ENCODE data around the gene CYB561D2.

The CYB561D2 gene

GRCh38 chr3:50359760-50360110 is 9.1 kb downstream of the CYB561D2 start:
- Histone ChIP-seq H3K27me3 (replicated peaks) (no peaks in the 10 kb centered on the region), H3K27ac (no peak overlapping the region), H3K4me3 (ENCODE audit: low read depth, low read length) (peak overlapping the region; percentile 50), H3K36me3 (replicated peaks) (peaks cover 7% of the 10 kb centered on the region)
- no peak for DNase-seq
- TF ChIP-seq, protein P1, sequence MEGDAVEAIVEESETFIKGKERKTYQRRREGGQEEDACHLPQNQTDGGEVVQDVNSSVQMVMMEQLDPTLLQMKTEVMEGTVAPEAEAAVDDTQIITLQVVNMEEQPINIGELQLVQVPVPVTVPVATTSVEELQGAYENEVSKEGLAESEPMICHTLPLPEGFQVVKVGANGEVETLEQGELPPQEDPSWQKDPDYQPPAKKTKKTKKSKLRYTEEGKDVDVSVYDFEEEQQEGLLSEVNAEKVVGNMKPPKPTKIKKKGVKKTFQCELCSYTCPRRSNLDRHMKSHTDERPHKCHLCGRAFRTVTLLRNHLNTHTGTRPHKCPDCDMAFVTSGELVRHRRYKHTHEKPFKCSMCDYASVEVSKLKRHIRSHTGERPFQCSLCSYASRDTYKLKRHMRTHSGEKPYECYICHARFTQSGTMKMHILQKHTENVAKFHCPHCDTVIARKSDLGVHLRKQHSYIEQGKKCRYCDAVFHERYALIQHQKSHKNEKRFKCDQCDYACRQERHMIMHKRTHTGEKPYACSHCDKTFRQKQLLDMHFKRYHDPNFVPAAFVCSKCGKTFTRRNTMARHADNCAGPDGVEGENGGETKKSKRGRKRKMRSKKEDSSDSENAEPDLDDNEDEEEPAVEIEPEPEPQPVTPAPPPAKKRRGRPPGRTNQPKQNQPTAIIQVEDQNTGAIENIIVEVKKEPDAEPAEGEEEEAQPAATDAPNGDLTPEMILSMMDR (IDR thresholded peaks at IDR 0.05; ENCODE audit: low read depth, low read length, missing control alignments) = no peak
- in situ Hi-C loops (cut with HindIII; ENCODE audit: low pct_ligation_motif_present, low sequenced_read_pairs) = no loop called here

GRCh38 chr3:50364573-50365079 is 14.0 kb downstream of the CYB561D2 start:
- Histone ChIP-seq H3K27me3 (replicated peaks) (no peaks in the 10 kb centered on the region), H3K4me3 (ENCODE audit: low read depth, low read length) (peak overlapping the region; percentile 54), H3K36me3 (replicated peaks) (no peaks in the 10 kb centered on the region), H3K27ac (no peak overlapping the region)
- in situ Hi-C loops (cut with HindIII; ENCODE audit: low pct_ligation_motif_present, low sequenced_read_pairs) = no loop called here
- DNase-seq = no peak
- TF ChIP-seq, protein P1 (IDR thresholded peaks at IDR 0.05; ENCODE audit: low read depth, low read length, missing control alignments) = no peak

DNA sequence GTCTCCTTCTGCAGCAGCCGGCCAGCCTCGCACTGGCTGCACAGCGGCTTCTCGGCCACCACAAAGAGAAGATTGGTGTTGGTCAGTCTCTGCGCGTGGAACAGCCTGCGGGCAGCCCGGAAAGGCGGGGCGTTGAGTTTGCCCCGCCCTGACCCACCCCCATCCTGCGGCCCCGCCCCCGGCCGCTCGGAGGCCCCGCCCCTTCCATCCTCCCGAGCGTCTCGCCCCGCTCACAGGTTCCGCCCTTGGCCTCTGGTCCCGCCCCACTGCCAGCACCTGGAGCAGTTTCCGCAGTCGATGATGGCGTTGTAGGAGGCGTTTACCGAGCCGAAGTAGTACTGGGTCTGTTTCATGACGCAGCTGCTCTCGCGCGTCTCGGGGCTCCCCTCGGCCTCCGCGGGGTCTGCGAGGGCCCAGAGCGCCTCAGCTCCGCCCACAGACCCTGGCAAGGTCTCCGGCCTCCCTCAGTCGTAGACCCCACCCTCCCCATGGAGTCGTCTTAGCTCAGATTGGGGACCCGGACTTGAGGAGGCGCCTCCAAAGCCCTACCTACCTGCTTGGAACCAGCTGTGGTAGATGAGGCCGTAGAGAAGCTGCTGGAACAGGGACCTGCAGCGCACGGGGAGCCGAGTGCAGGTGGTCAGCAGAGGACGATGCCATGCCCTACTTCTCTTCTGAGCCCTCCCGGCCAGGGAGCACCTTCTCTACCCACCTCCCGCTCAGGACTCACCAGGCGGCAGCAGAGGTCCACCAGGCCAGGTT is 14.6 kb downstream of the CYB561D2 start:
- in situ Hi-C loops (cut with HindIII; ENCODE audit: low pct_ligation_motif_present, low sequenced_read_pairs) = no loop called here
- H3K27me3 ChIP-seq (replicated peaks) = no peaks in the 10 kb centered on the region
- H3K4me3 ChIP-seq (ENCODE audit: low read depth, low read length) = peak overlapping the region; percentile 54
- peak; percentile 39 for DNase-seq
- H3K36me3 ChIP-seq (replicated peaks) = no peaks in the 10 kb centered on the region
- TF ChIP-seq, protein P1 (IDR thresholded peaks at IDR 0.05; ENCODE audit: low read depth, low read length, missing control alignments) = no peak
- no peak overlapping the region for H3K27ac ChIP-seq

- DNase-seq = no peak
- in situ Hi-C loops (cut with HindIII; ENCODE audit: low pct_ligation_motif_present, low sequenced_read_pairs) = no loop called here
- no peaks in the 10 kb centered on the region for H3K27me3 ChIP-seq (replicated peaks)
- H3K36me3 ChIP-seq (replicated peaks) = no peaks in the 10 kb centered on the region
- TF ChIP-seq, protein P1 (IDR thresholded peaks at IDR 0.05; ENCODE audit: low read depth, low read length, missing control alignments) = no peak
- no peak overlapping the region for H3K4me3 ChIP-seq (ENCODE audit: low read depth, low read length)
- no peak overlapping the region for H3K27ac ChIP-seq
These were observed 15.2 kb downstream of the CYB561D2 start for GRCh38 chr3:50365842-50366220.

- H3K27ac ChIP-seq = no peak overlapping the region
- DNase-seq = no peak
- TF ChIP-seq, protein P1 (IDR thresholded peaks at IDR 0.05; ENCODE audit: low read depth, low read length, missing control alignments) = no peak
- no peaks in the 10 kb centered on the region for H3K36me3 ChIP-seq (replicated peaks)
- in situ Hi-C loops (cut with HindIII; ENCODE audit: low pct_ligation_motif_present, low sequenced_read_pairs) = no loop called here
- no peak overlapping the region for H3K4me3 ChIP-seq (ENCODE audit: low read depth, low read length)
- no peaks in the 10 kb centered on the region for H3K27me3 ChIP-seq (replicated peaks)
These were observed 18.5 kb downstream of the CYB561D2 start for GRCh38 chr3:50369012-50369670.

All from brain microvascular endothelial cell (primary cell).